ENCODE results near the gene SCGB3A1. TPM values are rescaled to one million over a fixed set of nuclear protein-coding genes. Genes with fewer than 3 reads are reported as not detected.

Gene SCGB3A1
- total RNA-seq, 1 experiment from 2014 or later: not detected

GRCh38 chr5:180553530-180553929 is 37.8 kb downstream of the SCGB3A1 start:
- intact Hi-C loops (cut with micrococcal nuclease; ENCODE audit: unreplicated experiment): no loop called here
- BruUV-seq (replicated peaks): no TSS peak
- CTCF ChIA-PET: interaction anchor here (0.6 kb wide), 1 partner anchor 913 kb away, joined by 3 read pairs; no protein-coding TSS in a partner anchor
- H3K9me3 Mint-ChIP-seq (ENCODE audit: low read depth, unreplicated experiment): no peaks in the 10 kb centered on the region
- H3K4me1 Mint-ChIP-seq (ENCODE audit: low read depth, unreplicated experiment): peaks cover 4% of the 10 kb centered on the region
- no peak for TF ChIP-seq CTCF (IDR thresholded peaks at IDR 0.05; ENCODE audit: unreplicated experiment)
- H3K27ac Mint-ChIP-seq (ENCODE audit: unreplicated experiment): no peak overlapping the region
- DNase-seq: no peak
- H3K27me3 Mint-ChIP-seq (ENCODE audit: unreplicated experiment): no peaks in the 10 kb centered on the region
- H3K36me3 Mint-ChIP-seq (ENCODE audit: insufficient read depth, unreplicated experiment): peaks cover 24% of the 10 kb centered on the region
- no peak overlapping the region for H3K4me3 Mint-ChIP-seq (ENCODE audit: low read depth, unreplicated experiment)

- Mint-ChIP-seq H3K27me3 (ENCODE audit: unreplicated experiment) (no peaks in the 10 kb centered on the region), H3K4me1 (ENCODE audit: low read depth, unreplicated experiment) (peaks cover 9% of the 10 kb centered on the region), H3K9me3 (ENCODE audit: low read depth, unreplicated experiment) (no peaks in the 10 kb centered on the region), H3K36me3 (ENCODE audit: insufficient read depth, unreplicated experiment) (peaks cover 32% of the 10 kb centered on the region), H3K27ac (ENCODE audit: unreplicated experiment) (no peak overlapping the region), H3K4me3 (ENCODE audit: low read depth, unreplicated experiment) (no peak overlapping the region)
- CTCF ChIA-PET: no interaction called here
- intact Hi-C loops (cut with micrococcal nuclease; ENCODE audit: unreplicated experiment): no loop called here
- no TSS peak for BruUV-seq (replicated peaks)
- no peak for TF ChIP-seq CTCF (IDR thresholded peaks at IDR 0.05; ENCODE audit: unreplicated experiment)
- no peak for DNase-seq
Observed at GRCh38 chr5:180548563-180548962, 42.7 kb downstream of the SCGB3A1 start.

- TF ChIP-seq CTCF (IDR thresholded peaks at IDR 0.05; ENCODE audit: unreplicated experiment): no peak
- peaks cover 9% of the 10 kb centered on the region for H3K4me1 Mint-ChIP-seq (ENCODE audit: low read depth, unreplicated experiment)
- intact Hi-C loops (cut with micrococcal nuclease; ENCODE audit: unreplicated experiment): no loop called here
- H3K4me3 Mint-ChIP-seq (ENCODE audit: low read depth, unreplicated experiment): no peak overlapping the region
- peaks cover 30% of the 10 kb centered on the region for H3K36me3 Mint-ChIP-seq (ENCODE audit: insufficient read depth, unreplicated experiment)
- CTCF ChIA-PET: no interaction called here
- no peak overlapping the region for H3K27ac Mint-ChIP-seq (ENCODE audit: unreplicated experiment)
- no peak for DNase-seq
- BruUV-seq (replicated peaks): no TSS peak
- H3K9me3 Mint-ChIP-seq (ENCODE audit: low read depth, unreplicated experiment): no peaks in the 10 kb centered on the region
- H3K27me3 Mint-ChIP-seq (ENCODE audit: unreplicated experiment): no peaks in the 10 kb centered on the region
Observed at GRCh38 chr5:180545248-180545647, 46.1 kb downstream of the SCGB3A1 start.

GRCh38 chr5:180541710-180542109 is 49.6 kb downstream of the SCGB3A1 start:
- Mint-ChIP-seq H3K4me3 (ENCODE audit: low read depth, unreplicated experiment) (no peak overlapping the region), H3K27ac (ENCODE audit: unreplicated experiment) (no peak overlapping the region), H3K4me1 (ENCODE audit: low read depth, unreplicated experiment) (no peaks in the 10 kb centered on the region), H3K9me3 (ENCODE audit: low read depth, unreplicated experiment) (no peaks in the 10 kb centered on the region), H3K36me3 (ENCODE audit: insufficient read depth, unreplicated experiment) (peaks cover 28% of the 10 kb centered on the region), H3K27me3 (ENCODE audit: unreplicated experiment) (no peaks in the 10 kb centered on the region)
- CTCF ChIA-PET: no interaction called here
- no TSS peak for BruUV-seq (replicated peaks)
- no peak for DNase-seq
- intact Hi-C loops (cut with micrococcal nuclease; ENCODE audit: unreplicated experiment): no loop called here
- TF ChIP-seq CTCF (IDR thresholded peaks at IDR 0.05; ENCODE audit: unreplicated experiment): no peak

Other genes starting within 250 kb of the SCGB3A1 start
- gene GFPT2, start 238.2 kb downstream of the SCGB3A1 start, total RNA-seq (2022): 0.12 TPM in 1 of 2 replicates, not detected in the other
- gene CNOT6, start 97.1 kb downstream of the SCGB3A1 start, total RNA-seq (2022): 51.5 and 57.1 TPM in 2 replicates
- gene FLT4, start 58.1 kb upstream of the SCGB3A1 start, total RNA-seq (2022): not detected in 2 replicates
- not detected in 2 replicates for gene OR2Y1, start 148.6 kb upstream of the SCGB3A1 start, total RNA-seq (2022)
- 77.5 and 86.4 TPM in 2 replicates for gene MGAT1, start 211.3 kb upstream of the SCGB3A1 start, total RNA-seq (2022)

Data from Calu3 (cell line).